Lower leg skin (tissue), 4 donors: ENCODE results near the gene KCNIP4. TPM values are rescaled to one million over a fixed set of nuclear protein-coding genes. Genes with fewer than 3 reads are reported as not detected.

Source experiments
- DNase-seq, 2 donors: peaks; one replicate each; pipeline ENCODE4 v3.0.0-alpha.2; 2019; ENCODE audit warnings: low spot score in 2 of 2
- H3K4me3 ChIP-seq: fragments of 200-600 bp; sonication (generic); 2 replicates; pipeline ENCODE4 v1.5.1; 2017; ENCODE audit warnings: mild to moderate bottlenecking, low read depth; ENCODE audit not compliant: poor library complexity, severe bottlenecking
- CTCF ChIP-seq, 3 donors: fragments of 450-650 bp; IDR thresholded peaks; one replicate each; pipeline ENCODE4 v1.5.1; 2016; ENCODE audit warnings: antibody characterized with exemption in 3 of 3, mild to moderate bottlenecking in 3 of 3, moderate library complexity in 2 of 3
- POLR2A ChIP-seq, 2 donors: fragments of 450-650 bp; IDR thresholded peaks; one replicate each; pipeline ENCODE4 v1.6.1; 2016 to 2017; ENCODE audit warnings: antibody characterized with exemption in 2 of 2, mild to moderate bottlenecking in 1 of 2, moderate library complexity in 1 of 2
- WGBS, 2 donors: methylation state at CpG; one replicate each; pipeline ENCODE4 v1.1.5; 2018; 5-methylcytosine and 5-hydroxymethylcytosine counted together
- intact Hi-C: fragments of 100-400 bp; cut with DNase I; formaldehyde crosslinking; loops from one replicate; pipeline ENCODE4 v1.15.0; 2023; ENCODE audit warnings: low total_unique reads
- total RNA-seq, 4 donors: library from RNA; depleted of rRNA; stranded (reverse); fragments of >200 nt; gene quantifications; one replicate each; pipeline ENCODE4 v1.1.0, GENCODE V29; 2016

Gene KCNIP4
- total RNA-seq, 4 donors from 2014 or later, result not detected

- intact Hi-C loops, result no loop called here
- WGBS, 2 donors, result 63 to 72% methylated on average over 2 of the region's 2 CpGs
- no peak for TF ChIP-seq POLR2A (IDR thresholded peaks at IDR 0.05)
- no peak for TF ChIP-seq CTCF (IDR thresholded peaks at IDR 0.05)
- DNase-seq, result no peak
- no peak overlapping the region for H3K4me3 ChIP-seq
Observed at GRCh38 chr4:21735866-21736265, 212.7 kb downstream of the KCNIP4 start.

GRCh38 chr4:21733894-21734630, 214.5 kb downstream of the KCNIP4 start:
- H3K4me3 ChIP-seq, result no peak overlapping the region
- TF ChIP-seq CTCF (IDR thresholded peaks at IDR 0.05), result no peak
- TF ChIP-seq POLR2A (IDR thresholded peaks at IDR 0.05), result no peak
- 50 to 53% methylated on average over 3 of the region's 3 CpGs for WGBS, 2 donors
- intact Hi-C loops, result no loop called here
- DNase-seq, result no peak

- 76 to 79% methylated on average over 2 of the region's 2 CpGs for WGBS, 2 donors
- H3K4me3 ChIP-seq, result no peak overlapping the region
- no peak for DNase-seq
- TF ChIP-seq POLR2A (IDR thresholded peaks at IDR 0.05), result no peak
- TF ChIP-seq CTCF (IDR thresholded peaks at IDR 0.05), result no peak
- intact Hi-C loops, result no loop called here
Observed at GRCh38 chr4:21728304-21728703, 220.3 kb downstream of the KCNIP4 start.

- H3K4me3 ChIP-seq, result no peak overlapping the region
- WGBS, 2 donors, result 65 to 68% methylated on average over 5 of the region's 5 CpGs
- intact Hi-C loops, result no loop called here
- no peak for DNase-seq
- TF ChIP-seq POLR2A (IDR thresholded peaks at IDR 0.05), result no peak
- TF ChIP-seq CTCF (IDR thresholded peaks at IDR 0.05), result no peak
Observed at GRCh38 chr4:21726255-21726815, 222.2 kb downstream of the KCNIP4 start.

GRCh38 chr4:21722157-21722839, 226.3 kb downstream of the KCNIP4 start:
- DNase-seq, result no peak
- TF ChIP-seq POLR2A (IDR thresholded peaks at IDR 0.05) (no peak), CTCF (IDR thresholded peaks at IDR 0.05) (no peak)
- 69 to 74% methylated on average over 6 of the region's 6 CpGs for WGBS, 2 donors
- intact Hi-C loops, result no loop called here
- no peak overlapping the region for H3K4me3 ChIP-seq
